Frontal cortex (tissue), 4 donors: ENCODE measurements around the gene NUDT12. TPM values are rescaled to one million over a fixed set of nuclear protein-coding genes. Genes with fewer than 3 reads are reported as not detected.

Experiments used
- DNase-seq, 2 donors: peaks; one replicate each; pipeline ENCODE4 v3.0.0; 2012; ENCODE audit warnings: low spot score in 2 of 2
- FAIRE-seq: peaks from 2 replicates; lab custom pipeline; 2012; peaks lifted over from hg19 to GRCh38; lab: Jason Lieb, UNC
- total RNA-seq: library from RNA; depleted of rRNA; stranded (reverse); fragments of >200 nt; gene quantifications from one replicate; pipeline ENCODE4 v1.2.3, GENCODE V29; 2014
- donor health status: control.
- donor health status: control.
- donor health status: control.

Gene NUDT12
- total RNA-seq, 1 donor from 2014 or later = 26.9 TPM

- no peak for DNase-seq
Measured at GRCh38 chr5:103542441-103542840, 20.1 kb downstream of the NUDT12 start.

GRCh38 chr5:103541569-103541968, 21.0 kb downstream of the NUDT12 start:
- no peak for FAIRE-seq
- no peak for DNase-seq

More at GRCh38 chr5:103542441-103542840, 20.1 kb downstream of the NUDT12 start:
- no peak for FAIRE-seq

- DNase-seq = no peak
- FAIRE-seq = no peak
Measured at GRCh38 chr5:103541114-103541513, 21.5 kb downstream of the NUDT12 start.

GRCh38 chr5:103539376-103540330, 22.9 kb downstream of the NUDT12 start:
- DNase-seq (no peak), FAIRE-seq (no peak)

GRCh38 chr5:103532086-103532734, 30.4 kb downstream of the NUDT12 start:
- DNase-seq = no peak
- no peak for FAIRE-seq

GRCh38 chr5:103526164-103526915, 36.2 kb downstream of the NUDT12 start:
- DNase-seq (no peak), FAIRE-seq (no peak)

GRCh38 chr5:103525361-103525760, 37.2 kb downstream of the NUDT12 start:
- no peak for FAIRE-seq

GRCh38 chr5:103523319-103523718, 39.3 kb downstream of the NUDT12 start:
- DNase-seq (no peak), FAIRE-seq (no peak)

More at GRCh38 chr5:103525361-103525760, 37.2 kb downstream of the NUDT12 start:
- no peak for DNase-seq

GRCh38 chr5:103522586-103522985, 40.0 kb downstream of the NUDT12 start:
- FAIRE-seq (no peak), DNase-seq (no peak)

- FAIRE-seq (no peak), DNase-seq (no peak)
Measured at GRCh38 chr5:103519550-103519949, 43.0 kb downstream of the NUDT12 start.

GRCh38 chr5:103514371-103514770, 48.2 kb downstream of the NUDT12 start:
- FAIRE-seq (no peak), DNase-seq (no peak)

GRCh38 chr5:103513701-103514100, 48.9 kb downstream of the NUDT12 start:
- FAIRE-seq = no peak
- no peak for DNase-seq

- no peak for DNase-seq
Measured at GRCh38 chr5:103512500-103512899, 50.1 kb downstream of the NUDT12 start.

GRCh38 chr5:103511554-103511885, 51.1 kb downstream of the NUDT12 start:
- DNase-seq (no peak), FAIRE-seq (no peak)

More at GRCh38 chr5:103512500-103512899, 50.1 kb downstream of the NUDT12 start:
- FAIRE-seq = no peak

- no peak for DNase-seq
- FAIRE-seq = no peak
Measured at GRCh38 chr5:103510851-103511553, 51.6 kb downstream of the NUDT12 start.

- no peak for DNase-seq
- no peak for FAIRE-seq
Measured at GRCh38 chr5:103505581-103506305, 56.8 kb downstream of the NUDT12 start.

- DNase-seq = no peak
Measured at GRCh38 chr5:103503066-103503465, 59.5 kb downstream of the NUDT12 start.

GRCh38 chr5:103502662-103503061, 59.9 kb downstream of the NUDT12 start:
- FAIRE-seq (no peak), DNase-seq (no peak)

More at GRCh38 chr5:103503066-103503465, 59.5 kb downstream of the NUDT12 start:
- no peak for FAIRE-seq
